MCF 10A (cell line): ENCODE measurements around the gene FRMPD4. TPM values are rescaled to one million over a fixed set of nuclear protein-coding genes. Genes with fewer than 3 reads are reported as not detected.

Experiments
- BruUV-seq: library from RNA; stranded (reverse); fragments of 400-500 nt; replicated peaks from 2 replicates; lab custom pipeline; 2021; lab: Mats Ljungman, UMichigan
- CTCF ChIA-PET: fragments of 300-600 bp; sonication (Branson Sonifier 250); formaldehyde crosslinking; extraction: SDS; loops from one replicate; lab custom pipeline; 2021; ENCODE audit warnings: antibody characterized with exemption, inconsistent platforms; lab: Yijun Ruan, JAX
- POLR2A ChIA-PET: fragments of 300-600, 350-650 bp; sonication (Branson Sonifier 250); formaldehyde crosslinking; extraction: SDS; loops from one replicate; lab custom pipeline; 2020; ENCODE audit warnings: antibody characterized with exemption, inconsistent platforms; lab: Yijun Ruan, JAX
- DNase-seq: peaks from one replicate; pipeline ENCODE4 v3.0.0-alpha.2; 2018; ENCODE audit not compliant: unreplicated experiment
- H3K27ac Mint-ChIP-seq: one replicate; pipeline ENCODE4 v1.8.0; 2022; ENCODE audit warnings: mild to moderate bottlenecking, low read depth, mixed read lengths; ENCODE audit not compliant: unreplicated experiment
- H3K27me3 Mint-ChIP-seq: one replicate; pipeline ENCODE4 v1.8.0; 2022; ENCODE audit warnings: mixed read lengths; ENCODE audit not compliant: insufficient read depth, unreplicated experiment
- H3K36me3 Mint-ChIP-seq: one replicate; pipeline ENCODE4 v1.8.0; 2022; ENCODE audit warnings: mild to moderate bottlenecking, moderate library complexity, mixed read lengths; ENCODE audit not compliant: insufficient read depth, unreplicated experiment
- H3K4me1 Mint-ChIP-seq: one replicate; pipeline ENCODE4 v1.8.0; 2022; ENCODE audit warnings: mixed read lengths; ENCODE audit not compliant: insufficient read depth, unreplicated experiment
- H3K4me3 Mint-ChIP-seq: one replicate; pipeline ENCODE4 v1.8.0; 2022; ENCODE audit warnings: mild to moderate bottlenecking, moderate library complexity, mixed read lengths; ENCODE audit not compliant: unreplicated experiment
- H3K9me3 Mint-ChIP-seq: one replicate; pipeline ENCODE4 v1.8.0; 2022; ENCODE audit warnings: mixed read lengths; ENCODE audit not compliant: unreplicated experiment
- CTCF ChIP-seq: fragments of 200-600 bp; IDR thresholded peaks from one replicate; pipeline ENCODE4 v1.8.0; 2022; ENCODE audit warnings: antibody characterized with exemption, mild to moderate bottlenecking; ENCODE audit not compliant: unreplicated experiment
- intact Hi-C: fragments of 100-400 bp; cut with micrococcal nuclease; formaldehyde crosslinking; loops from 2 replicates; pipeline ENCODE4 v1.14.1; 2022
- total RNA-seq: library from RNA; stranded (reverse); gene quantifications from 2 replicates; pipeline ENCODE4 v1.2.3, GENCODE V29; 2022

The FRMPD4 gene
- total RNA-seq, 1 experiment from 2014 or later = not detected

DNA sequence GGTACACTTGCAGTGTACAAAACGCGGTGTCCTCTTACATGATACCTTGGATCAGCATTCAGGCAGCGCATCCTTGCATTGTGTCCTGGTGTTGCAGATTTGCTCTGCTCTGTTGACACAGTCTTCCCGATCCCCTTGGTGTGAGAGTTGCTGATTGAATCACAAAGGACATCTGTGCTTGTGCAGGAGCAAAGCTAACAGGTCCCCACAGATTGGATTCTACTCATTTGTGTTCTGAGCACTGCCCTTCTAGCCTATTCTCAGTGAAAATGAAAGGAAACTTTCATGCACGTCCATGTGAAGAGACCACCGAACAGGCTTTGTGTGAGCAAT, 171.4 kb downstream of the FRMPD4 start:
- ChIA-PET POLR2A (no interaction called here), CTCF (interaction anchor here (0.7 kb wide), 1 partner anchor 50 kb away, joined by 3 read pairs; no protein-coding TSS in a partner anchor)
- Mint-ChIP-seq H3K4me1 (peaks cover 5% of the 10 kb centered on the region), H3K36me3 (no peaks in the 10 kb centered on the region), H3K9me3 (no peaks in the 10 kb centered on the region), H3K27ac (no peak overlapping the region), H3K4me3 (no peak overlapping the region), H3K27me3 (peaks cover 15% of the 10 kb centered on the region)
- no peak for DNase-seq
- intact Hi-C loops = no loop called here
- TF ChIP-seq CTCF = no peak
- no TSS peak for BruUV-seq

DNA sequence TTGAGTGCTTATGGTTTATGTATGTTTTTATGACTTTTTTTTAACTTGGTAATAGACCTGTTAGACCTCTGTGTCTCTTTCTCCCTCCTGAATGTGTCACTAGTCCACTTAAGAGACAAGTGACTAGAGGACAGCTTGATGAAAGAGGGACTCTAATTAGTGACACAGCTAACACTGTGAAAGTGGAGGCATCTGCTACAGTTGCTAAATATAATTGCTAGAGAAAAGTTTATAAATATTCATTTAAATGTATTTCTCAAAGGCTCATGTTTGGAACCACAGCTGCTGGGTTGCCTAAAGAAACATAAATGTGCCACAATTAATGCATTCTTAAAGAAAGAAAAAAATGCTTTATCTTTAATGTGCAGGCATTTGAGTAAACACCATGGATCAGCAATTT, 176.4 kb downstream of the FRMPD4 start:
- no peak for TF ChIP-seq CTCF
- DNase-seq = no peak
- intact Hi-C loops = no loop called here
- CTCF ChIA-PET = no interaction called here
- no peaks in the 10 kb centered on the region for H3K9me3 Mint-ChIP-seq
- H3K4me1 Mint-ChIP-seq = no peaks in the 10 kb centered on the region
- BruUV-seq = no TSS peak
- no peak overlapping the region for H3K27ac Mint-ChIP-seq
- POLR2A ChIA-PET = no interaction called here
- H3K27me3 Mint-ChIP-seq = peaks cover 25% of the 10 kb centered on the region
- H3K36me3 Mint-ChIP-seq = no peaks in the 10 kb centered on the region
- H3K4me3 Mint-ChIP-seq = no peak overlapping the region

- no peaks in the 10 kb centered on the region for H3K9me3 Mint-ChIP-seq
- no TSS peak for BruUV-seq
- POLR2A ChIA-PET = no interaction called here
Measured at GRCh38 chrX:12315526-12315925, 177.3 kb downstream of the FRMPD4 start.

GRCh38 chrX:12319003-12319519, 180.8 kb downstream of the FRMPD4 start:
- CTCF ChIA-PET = interaction anchor here (0.7 to 1.7 kb wide), 2 partner anchors 187 to 238 kb away, joined by 3 to 7 read pairs; no protein-coding TSS in a partner anchor
- H3K4me3 Mint-ChIP-seq = no peak overlapping the region
- H3K4me1 Mint-ChIP-seq = no peaks in the 10 kb centered on the region
- H3K9me3 Mint-ChIP-seq = peaks cover 6% of the 10 kb centered on the region
- TF ChIP-seq CTCF = no peak
- DNase-seq = no peak
- BruUV-seq = no TSS peak
- POLR2A ChIA-PET = interaction anchor here (0.5 to 0.7 kb wide), 2 partner anchors 58 to 551 kb away, joined by 3 read pairs; no protein-coding TSS in a partner anchor
- no peaks in the 10 kb centered on the region for H3K36me3 Mint-ChIP-seq
- peaks cover 10% of the 10 kb centered on the region for H3K27me3 Mint-ChIP-seq
- no peak overlapping the region for H3K27ac Mint-ChIP-seq
- intact Hi-C loops = no loop called here

More at GRCh38 chrX:12315526-12315925, 177.3 kb downstream of the FRMPD4 start:
- Mint-ChIP-seq H3K27me3 (peaks cover 25% of the 10 kb centered on the region), H3K27ac (no peak overlapping the region), H3K4me3 (no peak overlapping the region), H3K4me1 (no peaks in the 10 kb centered on the region), H3K36me3 (no peaks in the 10 kb centered on the region)
- no peak for DNase-seq
- intact Hi-C loops = no loop called here
- TF ChIP-seq CTCF = no peak
- CTCF ChIA-PET = interaction anchor here (0.7 kb wide), 1 partner anchor 9 kb away, joined by 3 read pairs; no protein-coding TSS in a partner anchor
